ENCODE data around the gene TNFRSF17. TPM values are rescaled to one million over a fixed set of nuclear protein-coding genes. Genes with fewer than 3 reads are reported as not detected.

TNFRSF17 gene
- polyA plus RNA-seq, 3 donors: 0.26 TPM; not detected in 2

DNA sequence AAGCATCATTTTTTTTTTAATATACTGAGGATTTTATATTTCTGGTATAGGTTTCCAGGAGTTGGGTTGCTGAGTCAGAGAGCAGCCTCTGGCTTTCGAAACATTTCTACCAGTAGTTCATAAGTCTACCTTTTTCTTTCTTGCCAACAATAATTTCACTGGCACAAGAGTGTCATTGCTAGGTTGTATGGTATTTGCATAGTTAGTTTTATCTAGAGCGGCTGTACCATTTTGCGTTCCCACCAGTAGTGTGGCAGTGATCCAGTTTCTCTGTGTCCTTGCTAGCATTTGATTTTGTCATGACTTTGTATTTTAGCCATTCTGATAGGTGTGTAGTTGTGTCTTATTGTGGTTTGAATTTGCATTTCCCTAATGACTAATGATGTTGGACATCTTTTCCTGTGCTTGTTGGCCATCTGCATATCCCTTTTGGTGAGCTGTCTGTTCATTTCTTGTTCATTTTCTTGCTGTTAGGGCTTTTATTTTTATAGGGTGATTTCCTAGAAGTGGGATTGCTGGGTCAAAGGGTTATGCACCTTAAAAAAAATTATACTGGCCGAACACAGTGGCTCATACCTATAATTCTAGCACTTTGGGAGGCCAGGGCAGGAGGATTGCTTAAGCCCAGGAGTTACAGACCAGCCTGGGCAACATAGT lies 51.4 kb downstream of the TNFRSF17 start:
- no peaks in the 10 kb centered on the region for H3K9me3 Mint-ChIP-seq
- no peaks in the 10 kb centered on the region for H3K27me3 ChIP-seq (ENCODE audit: control insufficient read depth in 2 of 2, insufficient read depth in 2 of 2, low read length in 2 of 2)
- H3K79me2 ChIP-seq (ENCODE audit: insufficient read depth, low read length): peaks cover 24% of the 10 kb centered on the region
- H3K4me1 ChIP-seq (ENCODE audit: control insufficient read depth in 1 of 2, insufficient read depth in 2 of 2, low read length in 2 of 2): peaks cover 0 to 2% of the 10 kb centered on the region in 2 donors
- H3K9ac ChIP-seq (ENCODE audit: insufficient read depth, low read length, poor library complexity, severe bottlenecking): no peak overlapping the region
- no peak for DNase-seq
- H3K27ac ChIP-seq (ENCODE audit: low read depth in 1 of 2, low read length in 2 of 2): no peak overlapping the region
- no peak for TF ChIP-seq CTCF (IDR thresholded peaks at IDR 0.05)
- no peak overlapping the region for H3K4me2 ChIP-seq (replicated peaks; ENCODE audit: extremely low read depth, low read length, poor library complexity, severe bottlenecking)
- H4K20me1 ChIP-seq (ENCODE audit: insufficient read depth, low read length): peaks cover 5% of the 10 kb centered on the region
- peaks cover 10% of the 10 kb centered on the region for H3K4me1 Mint-ChIP-seq
- no peak overlapping the region for H3K27ac Mint-ChIP-seq
- no peak overlapping the region for H2AFZ ChIP-seq (ENCODE audit: insufficient read depth, low read depth, low read length, poor library complexity, severe bottlenecking)
- H3K27me3 Mint-ChIP-seq (ENCODE audit: low read depth in 3 of 3): no peaks in the 10 kb centered on the region
- no CpG with 5 or more reads among the region's 4 CpGs for WGBS (ENCODE audit: insufficient coverage)
- intact Hi-C loops (cut with micrococcal nuclease): loop anchor here in 1 of 2 donors (10.0 kb wide), 1 partner anchor 48 kb away; no protein-coding TSS in a partner anchor
- H3K4me3 Mint-ChIP-seq: no peak overlapping the region
- H3K4me3 ChIP-seq (replicated peaks in 1 of 3; ENCODE audit: low read depth in 2 of 3, low read length in 3 of 3): no peak overlapping the region
- peaks cover 5 to 17% of the 10 kb centered on the region in 2 donors for H3K36me3 ChIP-seq (replicated peaks in 1 of 2; ENCODE audit: control insufficient read depth in 1 of 2, insufficient read depth in 2 of 2, low read length in 2 of 2)
- H3K36me3 Mint-ChIP-seq: peaks cover 19 to 33% of the 10 kb centered on the region in 2 donors
- H3K9me3 ChIP-seq (replicated peaks in 1 of 2; ENCODE audit: control insufficient read depth in 1 of 2, insufficient read depth in 1 of 2, low read length in 2 of 2): no peaks in the 10 kb centered on the region

DNA sequence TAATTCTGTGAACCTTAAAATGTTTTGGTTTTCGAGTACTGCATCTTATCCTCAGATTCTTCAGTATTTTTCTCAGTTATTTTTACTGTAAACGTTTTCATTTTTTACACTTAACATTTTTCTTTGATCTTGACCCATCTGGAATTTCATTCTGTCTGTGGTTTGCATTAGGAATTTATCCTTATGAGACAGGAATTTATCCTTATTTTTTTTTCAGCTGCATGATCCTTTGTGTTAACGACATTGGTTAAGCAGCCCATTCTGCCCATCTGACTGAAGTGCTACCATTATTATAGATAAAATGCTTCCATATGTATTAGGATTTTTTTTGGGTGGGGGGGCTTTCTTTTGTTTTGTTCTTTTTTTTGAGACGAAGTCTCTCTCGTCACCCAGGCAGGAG lies 52.5 kb downstream of the TNFRSF17 start:
- 95% methylated on average over 2 of the region's 5 CpGs for WGBS (ENCODE audit: insufficient coverage)
- Histone ChIP-seq H3K9ac (ENCODE audit: insufficient read depth, low read length, poor library complexity, severe bottlenecking) (no peak overlapping the region), H3K79me2 (ENCODE audit: insufficient read depth, low read length) (peaks cover 19% of the 10 kb centered on the region), H3K27me3 (ENCODE audit: control insufficient read depth in 2 of 2, insufficient read depth in 2 of 2, low read length in 2 of 2) (no peaks in the 10 kb centered on the region), H3K4me1 (ENCODE audit: control insufficient read depth in 1 of 2, insufficient read depth in 2 of 2, low read length in 2 of 2) (no peaks in the 10 kb centered on the region), H2AFZ (ENCODE audit: insufficient read depth, low read depth, low read length, poor library complexity, severe bottlenecking) (no peak overlapping the region), H4K20me1 (ENCODE audit: insufficient read depth, low read length) (peaks cover 5% of the 10 kb centered on the region), H3K27ac (ENCODE audit: low read depth in 1 of 2, low read length in 2 of 2) (no peak overlapping the region), H3K4me2 (replicated peaks; ENCODE audit: extremely low read depth, low read length, poor library complexity, severe bottlenecking) (no peak overlapping the region), H3K36me3 (replicated peaks in 1 of 2; ENCODE audit: control insufficient read depth in 1 of 2, insufficient read depth in 2 of 2, low read length in 2 of 2) (peaks cover 3 to 17% of the 10 kb centered on the region in 2 donors), H3K4me3 (replicated peaks in 1 of 3; ENCODE audit: low read depth in 2 of 3, low read length in 3 of 3) (no peak overlapping the region), H3K9me3 (replicated peaks in 1 of 2; ENCODE audit: control insufficient read depth in 1 of 2, insufficient read depth in 1 of 2, low read length in 2 of 2) (no peaks in the 10 kb centered on the region)
- H3K27ac Mint-ChIP-seq: no peak overlapping the region
- no peaks in the 10 kb centered on the region for H3K9me3 Mint-ChIP-seq
- peaks cover 12% of the 10 kb centered on the region for H3K4me1 Mint-ChIP-seq
- no peak for DNase-seq
- no peaks in the 10 kb centered on the region for H3K27me3 Mint-ChIP-seq (ENCODE audit: low read depth in 3 of 3)
- intact Hi-C loops (cut with micrococcal nuclease): loop anchor here in 1 of 2 donors (10.0 kb wide), 1 partner anchor 47 kb away; no protein-coding TSS in a partner anchor
- no peak overlapping the region for H3K4me3 Mint-ChIP-seq
- H3K36me3 Mint-ChIP-seq: peaks cover 15 to 33% of the 10 kb centered on the region in 2 donors
- TF ChIP-seq CTCF (IDR thresholded peaks at IDR 0.05): no peak

Small RNA genes lying within 50 kb of the gene (small RNA-seq; reads per million reads assigned to genes)
- gene AC007216.5 (ENCODE audit: insufficient read length, low read depth) (not detected), gene UBL5P4 (ENCODE audit: insufficient read length, low read depth) (not detected)

Other genes starting within 250 kb of the TNFRSF17 start
- 10 to 100 TPM; 32.9 to 60.0 (median 40.6) TPM for gene TXNDC11, start 222.4 kb upstream of the TNFRSF17 start, polyA plus RNA-seq
- 10 to 100 TPM; 22.6 to 62.0 (median 27.5) TPM for gene ZC3H7A, start 168.0 kb upstream of the TNFRSF17 start, polyA plus RNA-seq
- 100 to 1,000 TPM in 2 of 3 donors, 10 to 100 TPM in 1; 46.1 to 182 (median 124) TPM for gene RSL1D1, start 113.7 kb upstream of the TNFRSF17 start, polyA plus RNA-seq
- gene GSPT1, start 49.3 kb upstream of the TNFRSF17 start, polyA plus RNA-seq: 10 to 100 TPM; 22.4 to 48.3 (median 47.9) TPM
- 10 to 100 TPM in 1 of 3 donors, under 1 TPM in 1, not detected in 1; 0.81 to 14.4 TPM for gene NPIPB2, start 23.2 kb upstream of the TNFRSF17 start, polyA plus RNA-seq
- gene SNX29, start 11.5 kb downstream of the TNFRSF17 start, polyA plus RNA-seq: 10 to 100 TPM; 13.3 to 18.2 (median 14.0) TPM

All from CD14-positive monocyte (primary cell).